Smooth muscle cell (in vitro differentiated cells): ENCODE data around the gene ALG1. TPM values are rescaled to one million over a fixed set of nuclear protein-coding genes. Genes with fewer than 3 reads are reported as not detected.

Experiments used
- DNase-seq: peaks from one replicate; lab custom pipeline; 2025; ENCODE audit not compliant: unreplicated experiment; lab: John Stamatoyannopoulos, UW
- H2AFZ ChIP-seq: fragments of 200-600 bp; sonication (generic); 2 replicates; pipeline ENCODE4 v1.6.0; 2016; ENCODE audit warnings: antibody characterized with exemption, low read depth, mild to moderate bottlenecking
- H3F3A ChIP-seq: fragments of 200-600 bp; sonication (generic); 2 replicates; pipeline ENCODE4 v1.6.0; 2017; ENCODE audit warnings: antibody characterized with exemption, low read depth
- H3K27ac ChIP-seq: fragments of 200-600 bp; sonication (generic); 2 replicates; pipeline ENCODE4 v1.5.1; 2016; ENCODE audit warnings: low read depth, mild to moderate bottlenecking
- H3K27me3 ChIP-seq: fragments of 200-600 bp; sonication (generic); 2 replicates; pipeline ENCODE4 v1.6.1; 2016; ENCODE audit warnings: low read depth, mild to moderate bottlenecking
- H3K36me3 ChIP-seq: fragments of 200-600 bp; sonication (generic); 2 replicates; pipeline ENCODE4 v1.5.1; 2016; ENCODE audit warnings: low read depth
- H3K4me1 ChIP-seq: fragments of 200-600 bp; sonication (generic); 2 replicates; pipeline ENCODE4 v1.5.1; 2016; ENCODE audit warnings: low read depth
- H3K4me2 ChIP-seq: fragments of 200-600 bp; sonication (generic); 2 replicates; pipeline ENCODE4 v1.6.0; 2016; ENCODE audit warnings: mild to moderate bottlenecking
- H3K4me3 ChIP-seq: fragments of 200-600 bp; sonication (generic); 2 replicates; pipeline ENCODE4 v1.5.1; 2016; ENCODE audit warnings: mild to moderate bottlenecking
- H3K79me2 ChIP-seq: fragments of 200-600 bp; sonication (generic); 2 replicates; pipeline ENCODE4 v1.6.0; 2016; ENCODE audit warnings: low read depth, mild to moderate bottlenecking
- H3K9ac ChIP-seq: fragments of 200-600 bp; sonication (generic); 2 replicates; pipeline ENCODE4 v1.6.0; 2016; ENCODE audit warnings: low read depth
- H3K9me3 ChIP-seq: fragments of 200-600 bp; sonication (generic); replicated peaks from 2 replicates; pipeline ENCODE4 v1.5.1; 2016; ENCODE audit warnings: low read depth
- H4K20me1 ChIP-seq: fragments of 200-600 bp; sonication (generic); 2 replicates; pipeline ENCODE4 v1.6.0; 2016; ENCODE audit warnings: low read depth
- CTCF ChIP-seq: fragments of 200-600 bp; sonication (generic); IDR thresholded peaks from 2 replicates; pipeline ENCODE4 v1.5.1; 2017; ENCODE audit warnings: borderline replicate concordance, mild to moderate bottlenecking, antibody characterized with exemption; ENCODE audit not compliant: insufficient read depth, poor library complexity, severe bottlenecking
- WGBS: methylation state at CpG from one replicate; pipeline ENCODE4 v1.1.7; 2016; ENCODE audit warnings: low lambda C conversion rate; 5-methylcytosine and 5-hydroxymethylcytosine counted together
- polyA plus RNA-seq: library from polyadenylated mRNA; unstranded; fragments of >200 nt; fragmentation: Nextera tagmentation; extraction: Ambion mirVana; gene quantifications from 2 replicates; pipeline ENCODE4 v1.2.1, GENCODE V29; 2016
- total RNA-seq: library from RNA; depleted of rRNA; stranded (reverse); fragments of >200 nt; gene quantifications from 2 replicates; pipeline ENCODE4 v1.2.3, GENCODE V29; 2014

ALG1 gene
- total and polyA plus RNA-seq, 2 experiments from 2014 or later: 22.6 to 32.9 TPM

GRCh38 chr16:5046914-5047313 lies 24.7 kb upstream of the ALG1 start:
- Histone ChIP-seq H3F3A (no peaks in the 10 kb centered on the region), H3K36me3 (no peaks in the 10 kb centered on the region), H3K9me3 (no peaks in the 10 kb centered on the region), H2AFZ (no peak overlapping the region), H4K20me1 (no peaks in the 10 kb centered on the region), H3K27me3 (no peaks in the 10 kb centered on the region), H3K4me1 (no peaks in the 10 kb centered on the region), H3K9ac (no peak overlapping the region), H3K4me2 (no peak overlapping the region), H3K4me3 (no peak overlapping the region), H3K27ac (no peak overlapping the region), H3K79me2 (no peaks in the 10 kb centered on the region)
- 87% methylated on average over 2 of the region's 2 CpGs for WGBS
- DNase-seq: no peak
- no peak for TF ChIP-seq CTCF

- Histone ChIP-seq H3K9ac (no peak overlapping the region), H3K4me3 (no peak overlapping the region), H3K79me2 (no peaks in the 10 kb centered on the region), H3K36me3 (no peaks in the 10 kb centered on the region), H3K9me3 (no peaks in the 10 kb centered on the region), H4K20me1 (no peaks in the 10 kb centered on the region), H2AFZ (no peak overlapping the region), H3K4me2 (no peak overlapping the region), H3K27ac (no peak overlapping the region), H3F3A (no peaks in the 10 kb centered on the region), H3K27me3 (no peaks in the 10 kb centered on the region), H3K4me1 (peaks cover 9% of the 10 kb centered on the region)
- WGBS: 91% methylated on average over 16 of the region's 16 CpGs
- DNase-seq: no peak
- TF ChIP-seq CTCF: no peak
Observed at GRCh38 chr16:5054876-5055865, 16.5 kb upstream of the ALG1 start.

GRCh38 chr16:5056352-5056751 lies 15.3 kb upstream of the ALG1 start:
- Histone ChIP-seq H3K4me3 (no peak overlapping the region), H3K27me3 (no peaks in the 10 kb centered on the region), H4K20me1 (no peaks in the 10 kb centered on the region), H3K9me3 (no peaks in the 10 kb centered on the region), H3K9ac (no peak overlapping the region), H3K4me1 (peaks cover 9% of the 10 kb centered on the region), H3K4me2 (no peak overlapping the region), H3K27ac (no peak overlapping the region), H3K36me3 (no peaks in the 10 kb centered on the region), H3F3A (no peaks in the 10 kb centered on the region), H2AFZ (no peak overlapping the region), H3K79me2 (no peaks in the 10 kb centered on the region)
- peak; percentile 30 for TF ChIP-seq CTCF
- DNase-seq: no peak
- WGBS: 25% methylated on average over 11 of the region's 11 CpGs

- no peak for DNase-seq
- Histone ChIP-seq H3K9ac (no peak overlapping the region), H3K4me1 (peaks cover 9% of the 10 kb centered on the region), H3K79me2 (no peaks in the 10 kb centered on the region), H3K27ac (no peak overlapping the region), H4K20me1 (no peaks in the 10 kb centered on the region), H3K4me3 (no peak overlapping the region), H3F3A (no peaks in the 10 kb centered on the region), H3K9me3 (no peaks in the 10 kb centered on the region), H2AFZ (no peak overlapping the region), H3K4me2 (no peak overlapping the region), H3K27me3 (no peaks in the 10 kb centered on the region), H3K36me3 (no peaks in the 10 kb centered on the region)
- TF ChIP-seq CTCF: peak; percentile 17
- 12% methylated on average over 7 of the region's 7 CpGs for WGBS
Observed at GRCh38 chr16:5058476-5058875, 13.2 kb upstream of the ALG1 start.
